Prostate gland (tissue), 2 donors: ENCODE results near the gene NOTCH1. TPM values are rescaled to one million over a fixed set of nuclear protein-coding genes. Genes with fewer than 3 reads are reported as not detected.

Experiments used
- DNase-seq: peaks from one replicate; pipeline ENCODE4 v3.0.0-alpha.2; 2019; ENCODE audit warnings: low spot score
- H3K27ac ChIP-seq, 2 donors: fragments of 200-600 bp; sonication (generic); 2 replicates each; pipeline ENCODE4 v1.5.1; 2017 to 2019
- H3K27me3 ChIP-seq: fragments of 200-600 bp; sonication (generic); replicated peaks from 2 replicates; pipeline ENCODE4 v1.5.1; 2019; ENCODE audit not compliant: insufficient read depth
- H3K36me3 ChIP-seq, 2 donors: fragments of 200-600 bp; sonication (generic); 1 replicate in 1 of 2; 2 replicates in 1 of 2; pipeline versions ENCODE4 v1.5.1 to v1.8.1; 2017 to 2019
- H3K4me1 ChIP-seq: fragments of 200-600 bp; sonication (generic); replicated peaks from 2 replicates; pipeline ENCODE4 v1.5.1; 2019
- H3K4me3 ChIP-seq, 2 donors: fragments of 200-600 bp; sonication (generic); 2 replicates each; pipeline ENCODE4 v1.5.1; 2017 to 2019
- H3K9me3 ChIP-seq: fragments of 200-600 bp; sonication (generic); 2 replicates; pipeline ENCODE4 v1.5.1; 2017
- CTCF ChIP-seq, 4 experiments: fragments of 200-600 bp in 2 of 4; fragments of 450-650 bp in 2 of 4; sonication (generic) in 2 of 4; IDR thresholded peaks; 1 replicate in 3 of 4; 2 replicates in 1 of 4; pipeline ENCODE4 v1.5.1; 2016 to 2019; ENCODE audit warnings: antibody characterized with exemption in 4 of 4, mild to moderate bottlenecking in 2 of 4, moderate library complexity in 2 of 4
- POLR2A ChIP-seq: fragments of 450-650 bp; IDR thresholded peaks from one replicate; pipeline ENCODE4 v1.6.1; 2016; ENCODE audit warnings: antibody characterized with exemption, mild to moderate bottlenecking
- POLR2AphosphoS5 ChIP-seq: sonication (generic); formaldehyde crosslinking; IDR thresholded peaks from one replicate; pipeline ENCODE4 v1.6.1; 2017; ENCODE audit warnings: antibody characterized with exemption
- WGBS: methylation state at CpG from one replicate; pipeline ENCODE4 v1.1.5; 2018; 5-methylcytosine and 5-hydroxymethylcytosine counted together
- intact Hi-C: fragments of 100-400 bp; cut with DNase I; formaldehyde crosslinking; loops from one replicate; pipeline ENCODE4 v1.14.2; 2022
- total RNA-seq, 2 donors: library from RNA; depleted of rRNA; stranded (reverse); fragments of >200 nt; gene quantifications; one replicate each; pipeline ENCODE4 v1.1.0, GENCODE V29; 2016

Gene NOTCH1
- total RNA-seq, 2 donors from 2014 or later, result 38.0 to 63.3 TPM

- H3K36me3 ChIP-seq, result no peaks in the 10 kb centered on the region
- WGBS, result 91% methylated on average over 16 of the region's 16 CpGs
Observed at GRCh38 chr9:136536721-136537241, 9.1 kb downstream of the NOTCH1 start.

GRCh38 chr9:136536051-136536720 is 9.7 kb downstream of the NOTCH1 start:
- no peaks in the 10 kb centered on the region for H3K36me3 ChIP-seq
- 89% methylated on average over 20 of the region's 20 CpGs for WGBS
- H3K9me3 ChIP-seq, result no peaks in the 10 kb centered on the region
- no peak overlapping the region for H3K4me3 ChIP-seq
- intact Hi-C loops, result no loop called here
- H3K27me3 ChIP-seq, result no peaks in the 10 kb centered on the region
- H3K4me1 ChIP-seq, result peaks cover 3% of the 10 kb centered on the region
- DNase-seq, result no peak
- no peak overlapping the region for H3K27ac ChIP-seq
- no peak for TF ChIP-seq POLR2AphosphoS5

More at GRCh38 chr9:136536721-136537241, 9.1 kb downstream of the NOTCH1 start:
- DNase-seq, result no peak
- TF ChIP-seq POLR2A (no peak), POLR2AphosphoS5 (no peak), CTCF (IDR thresholded peaks at IDR 0.05) (no peak)
- Histone ChIP-seq H3K27ac (no peak overlapping the region), H3K9me3 (no peaks in the 10 kb centered on the region), H3K27me3 (no peaks in the 10 kb centered on the region), H3K4me1 (peaks cover 3% of the 10 kb centered on the region), H3K4me3 (no peak overlapping the region)
- intact Hi-C loops, result no loop called here

GRCh38 chr9:136535070-136535469 is 10.8 kb downstream of the NOTCH1 start:
- intact Hi-C loops, result no loop called here
- 73% methylated on average over 6 of the region's 14 CpGs for WGBS
- no peak for DNase-seq
- H3K4me3 ChIP-seq, result no peak overlapping the region
- no peak for TF ChIP-seq CTCF (IDR thresholded peaks at IDR 0.05)
- no peak for TF ChIP-seq POLR2AphosphoS5
- TF ChIP-seq POLR2A, result no peak
- H3K9me3 ChIP-seq, result no peaks in the 10 kb centered on the region
- H3K36me3 ChIP-seq, result no peaks in the 10 kb centered on the region
- no peaks in the 10 kb centered on the region for H3K27me3 ChIP-seq
- H3K27ac ChIP-seq, result no peak overlapping the region
- H3K4me1 ChIP-seq, result peaks cover 3% of the 10 kb centered on the region

GRCh38 chr9:136534366-136534765 is 11.5 kb downstream of the NOTCH1 start:
- no peaks in the 10 kb centered on the region for H3K27me3 ChIP-seq
- no peaks in the 10 kb centered on the region for H3K9me3 ChIP-seq
- TF ChIP-seq CTCF (IDR thresholded peaks at IDR 0.05) (no peak), POLR2AphosphoS5 (no peak), POLR2A (no peak)
- no peak overlapping the region for H3K27ac ChIP-seq
- no peak for DNase-seq
- 83% methylated on average over 18 of the region's 18 CpGs for WGBS
- H3K4me1 ChIP-seq, result peaks cover 3% of the 10 kb centered on the region
- intact Hi-C loops, result no loop called here
- no peaks in the 10 kb centered on the region for H3K36me3 ChIP-seq
- H3K4me3 ChIP-seq, result no peak overlapping the region

- H3K4me1 ChIP-seq, result peaks cover 3% of the 10 kb centered on the region
- intact Hi-C loops, result no loop called here
- H3K27me3 ChIP-seq, result no peaks in the 10 kb centered on the region
- TF ChIP-seq CTCF (IDR thresholded peaks at IDR 0.05), result no peak
- TF ChIP-seq POLR2A, result peak; percentile 20
- TF ChIP-seq POLR2AphosphoS5, result peak; percentile 54
- WGBS, result 64% methylated on average over 22 of the region's 22 CpGs
- no peak overlapping the region for H3K4me3 ChIP-seq
- H3K36me3 ChIP-seq, result no peaks in the 10 kb centered on the region
- no peak overlapping the region for H3K27ac ChIP-seq
- DNase-seq, result peak; percentile 63
- H3K9me3 ChIP-seq, result no peaks in the 10 kb centered on the region
Observed at GRCh38 chr9:136533775-136534157, 12.1 kb downstream of the NOTCH1 start.
